ENCODE data around the gene BCAS2.
A peak's percentile ranks its signal among the peaks of the same experiment; 100 is the strongest.
"Not testable (repeated sequence)": the region's sequence is repeated elsewhere in the genome, so short reads cannot be mapped to it uniquely, and the experiment has no call there.

BCAS2 gene

DNA sequence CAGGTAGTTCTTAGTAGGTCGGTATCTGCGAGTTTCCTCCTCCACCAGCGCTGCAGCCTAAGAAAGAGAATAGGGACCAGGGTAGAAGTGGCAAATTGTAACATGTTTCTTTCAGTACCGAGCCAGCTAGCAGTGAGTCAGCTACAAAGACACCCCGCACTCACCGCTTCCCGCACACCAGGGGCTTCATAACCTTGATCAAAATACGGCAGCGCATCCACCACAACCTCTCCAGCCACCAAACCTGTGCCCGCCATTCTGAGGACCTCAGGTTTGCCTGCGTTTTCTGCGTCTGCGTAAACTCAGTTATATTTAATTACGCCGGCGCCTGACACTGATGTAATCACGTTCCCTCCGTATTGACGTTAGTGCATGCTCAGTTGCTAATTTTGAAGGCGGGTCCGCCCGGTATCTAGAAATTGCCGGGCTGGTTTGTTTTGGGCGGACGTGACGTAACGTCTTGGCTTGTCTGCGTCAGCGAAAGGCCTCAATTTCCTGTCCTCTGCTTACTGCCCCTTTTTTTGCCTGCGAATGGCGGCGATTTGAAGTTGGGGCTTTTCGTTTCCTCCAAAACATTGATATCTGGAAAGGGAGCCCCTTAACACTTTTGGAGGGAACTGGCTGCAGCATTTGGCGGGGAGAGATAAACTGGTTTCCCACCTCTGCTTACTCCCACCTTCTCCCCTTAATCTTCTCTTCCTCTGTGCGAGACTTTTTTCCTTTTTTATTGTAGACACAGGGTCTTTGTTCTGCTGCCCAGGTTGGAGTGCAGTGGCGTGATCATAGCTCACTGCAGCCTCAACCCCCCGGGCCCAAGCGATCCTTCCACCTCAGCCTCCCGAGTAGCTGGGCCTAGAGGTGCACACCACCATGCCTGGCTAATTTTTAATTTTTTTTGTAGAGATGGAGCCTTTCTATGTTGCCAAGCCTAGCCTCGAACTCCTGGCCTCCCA is at the start of gene BCAS2:
Gene BCAS2, minus strand, starts transcription at position 281 of the 953 bp plus-strand sequence. Its CDS starts 24 bp downstream, at position 257.
- peak; percentile 97 for DNase-seq

DNA sequence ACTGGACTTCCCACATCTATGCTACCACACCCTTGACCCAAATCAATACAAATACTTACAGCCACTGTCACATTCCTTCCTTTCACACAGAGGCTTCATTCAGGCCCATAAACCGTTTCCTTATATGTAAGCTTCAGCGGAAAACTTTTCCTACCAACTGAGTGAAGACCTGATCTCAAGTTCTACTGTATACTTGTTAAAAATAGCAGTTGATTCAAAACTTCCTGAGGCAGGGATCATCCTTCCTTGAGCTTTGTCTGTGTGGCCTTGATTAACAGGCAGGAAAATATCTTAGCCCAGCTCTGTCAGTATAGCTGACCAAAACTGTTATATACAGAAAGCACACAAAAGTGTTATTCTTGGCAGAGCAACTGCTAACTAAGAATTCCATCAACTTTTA is 45.7 kb upstream of the BCAS2 start:
- no peak for DNase-seq

- DNase-seq: no peak
Observed at GRCh38 chr1:114623364-114623763, 41.9 kb upstream of the BCAS2 start.

DNA sequence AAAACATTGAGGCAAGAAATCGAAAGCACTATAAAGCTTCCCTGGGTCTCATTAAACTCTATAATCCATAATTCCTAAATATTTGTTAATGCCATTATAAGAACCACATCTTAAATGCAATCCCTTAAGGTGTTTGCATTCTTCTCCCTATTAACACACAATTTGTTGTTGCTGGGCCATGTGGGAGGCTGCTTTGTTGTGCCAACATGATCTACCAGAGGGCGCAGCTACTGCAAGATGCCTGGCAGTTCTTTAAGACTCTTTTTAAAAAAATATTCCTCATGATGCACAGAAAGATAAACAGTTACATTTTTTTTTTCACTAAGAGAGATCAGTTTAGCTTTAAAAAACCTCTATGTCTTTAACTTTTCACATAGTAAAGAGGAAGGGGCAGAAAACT is 39.0 kb upstream of the BCAS2 start:
- DNase-seq: no peak

DNA sequence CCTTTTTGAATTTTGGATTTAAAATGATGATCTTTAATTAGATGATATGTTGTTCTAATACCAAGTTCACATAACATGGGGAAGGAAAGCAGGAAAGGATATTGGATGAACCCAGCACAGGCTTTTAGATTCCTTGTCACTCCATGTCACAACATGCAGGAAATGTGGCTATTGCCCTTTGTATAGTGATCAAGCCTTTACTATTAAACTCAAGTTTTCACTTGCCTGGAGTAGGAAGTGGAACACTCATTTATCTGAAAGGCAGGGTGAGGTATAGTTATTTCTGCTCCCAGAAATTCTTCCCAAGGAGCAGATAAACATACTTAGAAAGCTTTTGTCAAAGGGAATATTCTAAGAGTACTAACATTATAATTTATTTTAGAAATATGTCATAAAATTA is 37.2 kb upstream of the BCAS2 start:
- no peak for DNase-seq

DNA sequence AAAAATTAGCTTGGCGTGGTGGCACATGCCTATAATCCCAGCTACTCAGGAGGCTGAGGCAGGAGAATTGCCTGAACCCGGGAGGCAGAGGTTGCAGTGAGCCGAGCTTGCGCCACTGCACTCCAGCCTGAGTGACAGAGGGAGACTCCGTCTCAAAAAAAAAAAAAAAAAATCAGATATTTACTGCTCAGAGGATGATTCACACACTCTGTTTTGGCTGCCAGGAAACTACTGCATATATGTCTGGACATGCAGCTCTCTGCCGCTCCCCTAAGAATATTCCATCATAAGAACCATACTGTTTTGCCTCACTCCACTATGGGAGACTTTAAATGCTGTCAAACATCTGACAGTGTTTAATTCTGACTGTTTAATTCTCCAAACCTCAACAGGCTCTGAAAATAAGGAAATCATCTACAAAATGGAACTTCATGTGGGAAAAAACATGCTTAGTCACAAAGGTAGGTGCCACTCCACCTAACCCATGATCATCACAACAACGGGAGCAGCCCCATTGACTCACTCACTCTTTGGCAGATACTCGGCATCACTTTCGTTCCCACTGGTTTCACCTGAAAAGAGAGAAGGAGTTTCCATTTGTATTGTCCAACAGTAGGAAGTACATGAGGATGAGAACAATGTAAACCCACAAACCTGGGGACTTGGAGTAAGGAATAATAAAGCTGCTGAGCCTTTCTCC is 29.3 kb upstream of the BCAS2 start:
- no peak for DNase-seq

- no peak for DNase-seq
Observed at GRCh38 chr1:114609826-114610225, 28.4 kb upstream of the BCAS2 start.

GRCh38 chr1:114609026-114609425 is 27.6 kb upstream of the BCAS2 start:
- no peak for DNase-seq

GRCh38 chr1:114607223-114607622 is 25.8 kb upstream of the BCAS2 start:
- DNase-seq: no peak

DNA sequence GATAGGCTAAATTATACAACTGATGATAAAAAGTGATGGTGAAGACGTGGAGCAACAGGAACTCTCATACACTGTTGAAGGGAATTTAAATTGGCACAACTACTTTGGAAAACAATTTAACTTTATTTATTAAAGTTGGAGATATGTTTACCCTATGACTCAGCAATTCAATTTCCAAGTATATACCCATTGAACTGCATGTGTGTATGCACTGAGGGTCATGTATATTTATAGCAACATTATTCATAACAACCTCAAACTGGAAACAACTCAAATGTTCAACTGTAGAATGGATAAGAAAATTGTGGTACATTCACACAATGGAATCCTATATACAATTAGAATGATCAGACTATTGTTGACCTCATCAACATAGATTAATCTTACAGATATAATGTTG is 16.5 kb upstream of the BCAS2 start:
- DNase-seq: no peak

- DNase-seq: no peak
Observed at GRCh38 chr1:114595602-114596001, 14.2 kb upstream of the BCAS2 start.

DNA sequence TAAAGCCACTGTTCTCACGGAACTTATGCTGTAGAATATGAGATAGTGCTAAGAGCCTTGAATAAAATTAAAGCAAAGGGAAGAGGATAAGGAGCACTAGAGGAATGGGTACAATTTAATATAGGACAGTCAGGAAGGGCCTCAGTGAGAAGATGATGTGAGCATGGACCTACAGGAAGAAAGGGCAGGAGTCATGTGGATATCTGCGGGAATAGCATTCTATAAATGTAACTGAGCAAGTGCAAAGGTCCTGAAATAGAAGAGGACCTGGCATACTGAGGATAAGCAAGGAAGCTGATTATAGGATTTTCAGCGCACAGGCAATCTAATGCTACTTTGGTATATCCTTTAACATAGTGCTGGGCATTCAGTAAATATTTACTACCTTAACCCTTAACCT is 12.6 kb upstream of the BCAS2 start:
- no peak for DNase-seq

DNA sequence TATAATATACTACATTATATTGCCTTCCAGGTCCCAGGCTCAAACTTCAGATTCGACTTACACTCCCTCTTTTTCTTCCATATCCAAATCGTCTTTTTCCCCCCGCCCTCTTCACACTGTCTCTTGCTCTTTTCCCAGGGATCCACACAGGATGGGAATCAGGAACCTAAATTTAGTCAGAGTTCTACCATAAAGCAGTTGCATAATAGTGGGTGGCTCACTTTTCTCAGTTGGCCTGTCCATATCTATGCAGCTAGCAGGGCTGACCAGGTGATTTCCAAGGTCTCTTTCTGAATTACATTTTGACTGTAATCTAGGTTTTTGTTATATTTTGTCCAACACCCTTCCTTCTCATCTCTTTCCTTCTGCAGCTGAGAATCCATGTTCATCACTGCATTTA is 7.7 kb upstream of the BCAS2 start:
- DNase-seq: no peak

GRCh38 chr1:114588196-114588689 is 6.8 kb upstream of the BCAS2 start:
- DNase-seq: no peak

- DNase-seq: no peak
Observed at GRCh38 chr1:114587203-114587991, 6.0 kb upstream of the BCAS2 start.

GRCh38 chr1:114586513-114587047 is 5.2 kb upstream of the BCAS2 start:
- DNase-seq: no peak

GRCh38 chr1:114585231-114585630 is 3.8 kb upstream of the BCAS2 start:
- no peak for DNase-seq

- no peak for DNase-seq
Observed at GRCh38 chr1:114574365-114574764, 7.0 kb downstream of the BCAS2 start.

- DNase-seq: no peak
Observed at GRCh38 chr1:114564141-114564540, 17.3 kb downstream of the BCAS2 start.

DNA sequence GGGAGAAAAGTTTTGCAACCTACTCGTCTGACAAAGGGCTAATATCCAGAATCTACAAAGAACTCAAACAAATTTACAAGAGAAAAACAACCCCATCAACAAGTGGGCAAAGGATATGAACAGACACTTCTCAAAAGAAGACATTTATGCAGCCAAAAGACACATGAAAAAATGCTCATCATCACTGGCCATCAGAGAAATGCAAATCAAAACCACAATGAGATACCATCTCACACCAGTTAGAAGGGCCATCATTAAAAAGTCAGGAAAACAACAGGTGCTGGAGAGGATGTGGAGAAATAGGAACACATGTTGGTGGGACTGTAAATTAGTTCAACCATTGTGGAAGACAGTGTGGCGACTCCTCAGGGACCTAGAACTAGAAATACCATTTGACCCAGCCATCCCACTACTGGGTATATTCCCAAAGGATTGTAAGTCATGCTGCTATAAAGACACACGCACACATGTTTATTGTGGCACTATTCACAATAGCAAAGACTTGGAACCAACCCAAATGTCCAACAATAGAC is 18.4 kb downstream of the BCAS2 start:
- DNase-seq: not testable (repeated sequence)

DNA sequence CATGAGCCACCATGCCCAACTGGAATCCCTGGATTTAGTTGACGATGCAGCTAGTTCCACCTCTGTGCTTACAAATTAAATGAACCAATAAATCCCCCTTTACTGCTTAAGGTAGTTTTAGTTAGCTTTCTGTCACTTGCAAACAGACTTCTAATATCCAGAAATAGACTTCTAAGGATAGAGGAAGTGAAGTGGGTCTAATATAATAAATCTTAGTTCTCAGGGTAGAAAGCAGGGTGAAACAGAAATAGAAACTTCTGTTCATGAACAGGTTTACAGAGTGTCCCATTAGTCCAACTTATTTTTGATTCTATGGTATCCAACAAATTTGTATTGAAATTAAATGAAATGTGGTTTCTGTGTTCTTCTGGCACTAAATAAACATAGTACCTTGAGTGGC is 20.1 kb downstream of the BCAS2 start:
- no peak for DNase-seq

DNA sequence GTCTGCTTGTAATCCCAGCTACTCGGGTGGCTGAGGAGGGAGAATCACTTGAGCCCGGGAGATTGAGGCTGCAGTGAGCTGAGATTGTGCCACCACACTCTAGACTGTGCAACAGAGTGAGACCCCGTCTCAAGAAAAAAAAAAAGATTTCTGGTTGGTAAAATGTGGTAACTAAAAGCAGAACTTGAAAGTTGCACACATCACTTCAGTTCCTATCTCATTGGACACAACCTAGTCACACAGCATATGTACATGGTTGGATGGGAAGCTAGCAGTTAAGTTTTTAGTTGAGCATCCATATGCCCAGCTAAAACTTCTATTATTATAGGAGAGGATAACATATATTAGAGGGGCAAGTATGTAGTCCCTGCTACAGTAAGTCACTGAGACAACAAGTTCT is 22.1 kb downstream of the BCAS2 start:
- DNase-seq: no peak

DNA sequence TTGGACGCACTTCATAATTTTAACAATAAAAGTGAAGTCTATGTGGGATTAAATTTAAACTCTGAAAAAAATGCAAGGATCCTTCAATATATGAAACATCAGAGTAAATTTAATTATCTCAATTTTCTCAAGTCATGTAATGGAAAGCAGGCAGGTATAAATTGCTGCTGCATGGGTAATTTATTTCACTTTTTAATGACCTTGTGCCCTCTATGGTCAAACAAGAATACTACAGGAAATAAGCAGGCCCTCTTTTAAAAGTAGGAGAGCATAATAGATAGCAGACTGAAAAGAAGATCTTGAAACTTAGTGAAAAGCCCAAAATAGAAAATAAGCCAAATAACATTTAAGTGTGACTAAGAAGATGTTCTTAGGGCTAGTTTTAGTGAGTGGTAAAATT is 22.9 kb downstream of the BCAS2 start:
- DNase-seq: peak; percentile 36
